Measurements from ENCODE around the gene EML4. TPM values are rescaled to one million over a fixed set of nuclear protein-coding genes. Genes with fewer than 3 reads are reported as not detected.

Gene EML4
- total RNA-seq, 1 donor from 2014 or later, result 167 TPM

DNA sequence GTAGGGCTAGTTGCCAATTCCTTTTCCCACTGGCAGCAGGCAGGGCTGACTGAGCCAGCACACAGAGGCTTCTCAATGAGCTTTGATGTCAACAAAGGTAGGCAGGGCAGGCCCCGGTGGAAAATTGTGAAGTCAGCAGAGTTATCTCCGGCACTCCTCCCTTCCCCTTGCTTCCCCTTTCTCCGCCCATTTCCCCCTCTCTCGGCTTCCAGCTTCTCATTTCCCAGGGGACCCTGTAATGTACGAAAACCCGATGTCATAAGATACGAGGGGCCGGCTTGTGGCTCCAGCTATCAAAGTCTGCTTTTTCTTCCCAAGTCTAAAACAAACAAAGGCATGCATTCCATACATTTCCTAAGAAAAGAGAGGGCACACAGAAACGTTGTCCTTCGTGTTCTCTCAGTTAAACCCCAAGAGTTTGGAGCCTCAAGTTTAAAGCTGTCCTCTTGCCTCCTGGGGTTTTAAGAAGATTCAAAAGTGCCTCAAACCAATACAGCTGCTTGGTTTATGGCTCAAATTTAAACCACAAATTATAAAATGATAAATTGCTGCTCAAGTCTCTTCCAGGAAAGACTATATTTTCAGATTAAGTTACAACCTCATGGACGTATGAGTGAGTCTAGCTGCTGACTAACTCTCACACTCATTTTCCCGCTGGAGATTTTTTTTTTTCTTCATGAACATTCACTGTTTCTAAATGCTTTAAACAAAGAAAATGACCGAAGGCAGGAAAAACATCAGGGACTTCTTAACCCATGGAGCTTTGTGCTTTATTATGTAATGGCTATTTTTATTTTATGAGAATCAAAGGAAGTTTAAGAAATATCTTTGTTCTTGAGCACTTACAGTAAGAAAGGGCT, 27.2 kb upstream of the EML4 start:
- peaks cover 18% of the 10 kb centered on the region for H3F3A ChIP-seq (ENCODE audit: low read depth)
- Mint-ChIP-seq H3K4me3 (peak overlapping the region; percentile 77), H3K27ac (peak overlapping the region; percentile 79), H3K27me3 (ENCODE audit: insufficient read depth, low read depth) (peaks cover 4% of the 10 kb centered on the region), H3K4me1 (peaks cover 36% of the 10 kb centered on the region), H3K36me3 (no peaks in the 10 kb centered on the region), H3K9me3 (peaks cover 1% of the 10 kb centered on the region)
- no peak overlapping the region for H3K9ac ChIP-seq
- peak; percentile 46 for DNase-seq (ENCODE audit: low spot score)
- H3K27ac ChIP-seq, result no peak overlapping the region
- peaks cover 18% of the 10 kb centered on the region for H3K4me1 ChIP-seq
- no peaks in the 10 kb centered on the region for H3K79me2 ChIP-seq (ENCODE audit: low read depth)
- TF ChIP-seq EZH2 (IDR thresholded peaks at IDR 0.05) (no peak), EZH2phosphoT487 (IDR thresholded peaks at IDR 0.05) (no peak)
- TF ChIP-seq, protein P1, sequence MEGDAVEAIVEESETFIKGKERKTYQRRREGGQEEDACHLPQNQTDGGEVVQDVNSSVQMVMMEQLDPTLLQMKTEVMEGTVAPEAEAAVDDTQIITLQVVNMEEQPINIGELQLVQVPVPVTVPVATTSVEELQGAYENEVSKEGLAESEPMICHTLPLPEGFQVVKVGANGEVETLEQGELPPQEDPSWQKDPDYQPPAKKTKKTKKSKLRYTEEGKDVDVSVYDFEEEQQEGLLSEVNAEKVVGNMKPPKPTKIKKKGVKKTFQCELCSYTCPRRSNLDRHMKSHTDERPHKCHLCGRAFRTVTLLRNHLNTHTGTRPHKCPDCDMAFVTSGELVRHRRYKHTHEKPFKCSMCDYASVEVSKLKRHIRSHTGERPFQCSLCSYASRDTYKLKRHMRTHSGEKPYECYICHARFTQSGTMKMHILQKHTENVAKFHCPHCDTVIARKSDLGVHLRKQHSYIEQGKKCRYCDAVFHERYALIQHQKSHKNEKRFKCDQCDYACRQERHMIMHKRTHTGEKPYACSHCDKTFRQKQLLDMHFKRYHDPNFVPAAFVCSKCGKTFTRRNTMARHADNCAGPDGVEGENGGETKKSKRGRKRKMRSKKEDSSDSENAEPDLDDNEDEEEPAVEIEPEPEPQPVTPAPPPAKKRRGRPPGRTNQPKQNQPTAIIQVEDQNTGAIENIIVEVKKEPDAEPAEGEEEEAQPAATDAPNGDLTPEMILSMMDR (IDR thresholded peaks at IDR 0.05), result no peak
- H3K4me3 ChIP-seq, result peak overlapping the region; percentile 34
- H2AFZ ChIP-seq (replicated peaks), result peak overlapping the region; percentile 4
- H3K4me2 ChIP-seq, result peak overlapping the region; percentile 78
- H3K9me3 ChIP-seq (ENCODE audit: low read depth), result no peaks in the 10 kb centered on the region
- no peaks in the 10 kb centered on the region for H3K36me3 ChIP-seq
- H3K27me3 ChIP-seq, result peaks cover 6% of the 10 kb centered on the region
- no peaks in the 10 kb centered on the region for H4K20me1 ChIP-seq (ENCODE audit: low read depth)

DNA sequence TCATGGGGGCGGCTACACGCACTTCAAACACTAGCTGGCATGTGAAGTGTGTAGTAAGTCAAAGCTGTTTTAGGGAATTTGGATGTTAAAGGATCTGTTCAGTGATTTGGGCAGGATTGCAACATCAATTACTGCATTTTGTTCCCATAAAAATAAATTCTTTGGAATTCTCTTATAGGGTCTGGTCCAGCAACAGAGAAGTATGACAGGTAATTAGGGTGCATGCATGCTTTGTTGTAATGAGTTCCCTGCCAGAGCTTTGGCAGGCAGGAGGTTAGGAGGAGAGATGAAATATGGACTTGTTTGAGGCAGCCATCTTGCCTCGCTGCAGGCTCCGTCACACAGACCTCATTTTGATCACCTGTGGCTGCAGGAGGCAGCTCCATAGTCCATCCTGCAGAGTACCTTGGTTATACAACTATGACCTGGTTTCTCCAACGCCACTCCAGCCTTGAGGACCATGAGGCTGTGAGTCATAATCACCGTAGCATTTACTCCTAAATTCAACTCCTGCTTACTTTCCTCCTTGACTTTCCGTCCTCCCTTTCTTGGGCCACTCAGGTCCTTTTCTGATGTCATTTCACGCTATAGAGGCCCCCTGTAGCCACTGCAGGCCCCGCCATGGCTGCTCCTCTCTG, 26.5 kb upstream of the EML4 start:
- H3K4me3 ChIP-seq, result no peak overlapping the region
- Mint-ChIP-seq H3K9me3 (peaks cover 1% of the 10 kb centered on the region), H3K27ac (no peak overlapping the region), H3K27me3 (ENCODE audit: insufficient read depth, low read depth) (peaks cover under 1% of the 10 kb centered on the region), H3K4me3 (no peak overlapping the region), H3K4me1 (peaks cover 30% of the 10 kb centered on the region), H3K36me3 (no peaks in the 10 kb centered on the region)
- H3K27me3 ChIP-seq, result peaks cover 6% of the 10 kb centered on the region
- no peaks in the 10 kb centered on the region for H3K36me3 ChIP-seq
- no peaks in the 10 kb centered on the region for H4K20me1 ChIP-seq (ENCODE audit: low read depth)
- no peaks in the 10 kb centered on the region for H3K9me3 ChIP-seq (ENCODE audit: low read depth)
- no peaks in the 10 kb centered on the region for H3K79me2 ChIP-seq (ENCODE audit: low read depth)
- H3K27ac ChIP-seq, result no peak overlapping the region
- peaks cover 18% of the 10 kb centered on the region for H3K4me1 ChIP-seq
- no peak for TF ChIP-seq EZH2 (IDR thresholded peaks at IDR 0.05)
- H3F3A ChIP-seq (ENCODE audit: low read depth), result peaks cover 18% of the 10 kb centered on the region
- H3K4me2 ChIP-seq, result peak overlapping the region; percentile 78
- no peak overlapping the region for H3K9ac ChIP-seq
- no peak for DNase-seq (ENCODE audit: low spot score)
- no peak overlapping the region for H2AFZ ChIP-seq (replicated peaks)

DNA sequence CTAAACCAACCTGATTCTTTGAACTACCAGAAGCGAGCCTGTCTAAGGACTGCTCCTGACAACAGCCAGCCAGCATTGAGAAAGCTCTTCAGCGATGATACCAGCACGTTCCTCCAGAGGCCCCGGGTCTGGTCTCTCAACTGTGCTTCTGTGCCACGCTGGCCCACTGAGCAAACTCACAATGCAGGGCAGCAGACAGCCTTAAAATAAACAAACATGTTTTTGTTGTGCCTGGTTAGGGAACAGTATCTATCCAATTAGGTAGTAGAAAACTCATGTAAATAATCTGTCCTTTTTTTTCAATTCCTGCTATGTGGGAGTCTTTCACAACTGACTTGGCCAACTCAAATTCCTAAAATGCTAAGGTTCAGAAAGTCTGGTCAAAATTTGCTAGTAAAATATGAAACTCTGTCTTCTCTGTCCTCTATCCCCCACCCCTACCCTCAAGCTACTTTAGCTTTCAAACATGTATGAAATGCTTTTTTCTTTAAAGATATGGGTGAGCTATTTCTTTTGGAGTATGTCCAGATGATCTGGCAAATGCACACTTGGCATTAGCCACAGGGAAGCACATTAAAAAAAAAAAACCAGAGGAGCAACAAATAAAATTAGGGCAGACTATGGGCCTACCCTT, 21.4 kb upstream of the EML4 start:
- no peak overlapping the region for H3K27ac Mint-ChIP-seq
- no peak overlapping the region for H3K4me3 Mint-ChIP-seq
- Histone ChIP-seq H3K27ac (no peak overlapping the region), H3K9ac (no peak overlapping the region), H3K79me2 (ENCODE audit: low read depth) (no peaks in the 10 kb centered on the region), H3K9me3 (ENCODE audit: low read depth) (no peaks in the 10 kb centered on the region), H3K4me1 (no peaks in the 10 kb centered on the region), H3K36me3 (no peaks in the 10 kb centered on the region), H3K4me3 (no peak overlapping the region), H3K27me3 (no peaks in the 10 kb centered on the region), H3F3A (ENCODE audit: low read depth) (no peaks in the 10 kb centered on the region), H4K20me1 (ENCODE audit: low read depth) (no peaks in the 10 kb centered on the region), H2AFZ (replicated peaks) (no peak overlapping the region), H3K4me2 (no peak overlapping the region)
- peaks cover 7% of the 10 kb centered on the region for H3K27me3 Mint-ChIP-seq (ENCODE audit: insufficient read depth, low read depth)
- DNase-seq (ENCODE audit: low spot score), result no peak
- peaks cover 9% of the 10 kb centered on the region for H3K4me1 Mint-ChIP-seq
- peaks cover 5% of the 10 kb centered on the region for H3K9me3 Mint-ChIP-seq
- no peak for TF ChIP-seq EZH2phosphoT487 (IDR thresholded peaks at IDR 0.05)
- TF ChIP-seq, protein P1 (IDR thresholded peaks at IDR 0.05), result no peak
- TF ChIP-seq EZH2 (IDR thresholded peaks at IDR 0.05), result no peak
- H3K36me3 Mint-ChIP-seq, result no peaks in the 10 kb centered on the region

Data from neural progenitor cell (in vitro differentiated cells).